A673 (cell line): ENCODE data around the gene DIS3L2.

Experiments used
- CTCF ChIP-seq: fragments of 300-800, 200-600 bp; sonication (generic); conservative IDR thresholded peaks from 2 replicates; pipeline ENCODE4 v1.5.1; 2017; ENCODE audit warnings: low read depth, mild to moderate bottlenecking, antibody characterized with exemption, low read length, moderate library complexity, mixed read lengths
- EZH2 ChIP-seq: fragments of 200-600 bp; sonication (generic); IDR thresholded peaks from 2 replicates; pipeline ENCODE4 v1.6.1; 2017; ENCODE audit warnings: borderline replicate concordance, low read depth, mild to moderate bottlenecking, mixed read lengths, antibody characterized with exemption, low read length; ENCODE audit not compliant: poor library complexity, severe bottlenecking

GRCh38 chr2:232382331-232383225 is 421.1 kb downstream of the DIS3L2 start:
- TF ChIP-seq CTCF (no peak), EZH2 (no peak)
